HepG2 (cell line): ENCODE results near the gene CEP135.

ENCODE experiments used
- CREB1 ChIP-seq, 2 experiments: fragments of 450-650 bp in 1 of 2; IDR thresholded peaks; 2 replicates each; pipeline ENCODE4 v1.6.1; 2016 to 2017; ENCODE audit warnings: control low read depth in 1 of 2, mild to moderate bottlenecking in 1 of 2, missing compliant biosample characterization in 1 of 2, missing genetic modification characterization in 1 of 2
- ELF4 ChIP-seq: sonication (generic); formaldehyde crosslinking; IDR thresholded peaks from 2 replicates; pipeline ENCODE4 v1.5.0; 2020; ENCODE audit warnings: missing genetic modification reagents, mild to moderate bottlenecking, moderate library complexity, borderline replicate concordance
- SETDB1 ChIP-seq: sonication (generic); formaldehyde crosslinking; IDR thresholded peaks from 2 replicates; pipeline ENCODE4 v1.5.1; 2020; ENCODE audit warnings: missing genetic modification reagents, mild to moderate bottlenecking, borderline replicate concordance
- SRF ChIP-seq: IDR thresholded peaks from 2 replicates; pipeline ENCODE4 v1.6.1; 2011; ENCODE audit warnings: mild to moderate bottlenecking, low read depth, low read length, moderate library complexity
- TF ChIP-seq, protein P1 (sequence below), 2 experiments: sonication (generic) in 1 of 2; formaldehyde crosslinking in 1 of 2; IDR thresholded peaks; 2 replicates each; pipeline versions ENCODE4 v1.5.1 to v1.6.1; 2011 to 2020; ENCODE audit warnings: borderline replicate concordance in 1 of 2, low read depth in 1 of 2, low read length in 1 of 2, mild to moderate bottlenecking in 1 of 2, missing genetic modification reagents in 1 of 2, moderate library complexity in 1 of 2
- TF ChIP-seq, protein P2 (sequence below): sonication (generic); formaldehyde crosslinking; IDR thresholded peaks from 2 replicates; pipeline ENCODE4 v1.4.0; 2020; ENCODE audit warnings: low read depth, mild to moderate bottlenecking, missing genetic modification reagents
- TF ChIP-seq, protein P3 (sequence below): sonication (generic); formaldehyde crosslinking; IDR thresholded peaks from 2 replicates; pipeline ENCODE4 v1.8.0; 2022; ENCODE audit warnings: mild to moderate bottlenecking, missing genetic modification reagents; ENCODE audit not compliant: insufficient replicate concordance
- TF ChIP-seq, protein P4 (sequence below), 2 experiments: IDR thresholded peaks; 2 replicates each; pipeline ENCODE4 v1.6.1; 2011 to 2012; ENCODE audit warnings: low read length in 2 of 2, borderline replicate concordance in 1 of 2, low read depth in 1 of 2, mild to moderate bottlenecking in 1 of 2, moderate library complexity in 1 of 2

DNA sequence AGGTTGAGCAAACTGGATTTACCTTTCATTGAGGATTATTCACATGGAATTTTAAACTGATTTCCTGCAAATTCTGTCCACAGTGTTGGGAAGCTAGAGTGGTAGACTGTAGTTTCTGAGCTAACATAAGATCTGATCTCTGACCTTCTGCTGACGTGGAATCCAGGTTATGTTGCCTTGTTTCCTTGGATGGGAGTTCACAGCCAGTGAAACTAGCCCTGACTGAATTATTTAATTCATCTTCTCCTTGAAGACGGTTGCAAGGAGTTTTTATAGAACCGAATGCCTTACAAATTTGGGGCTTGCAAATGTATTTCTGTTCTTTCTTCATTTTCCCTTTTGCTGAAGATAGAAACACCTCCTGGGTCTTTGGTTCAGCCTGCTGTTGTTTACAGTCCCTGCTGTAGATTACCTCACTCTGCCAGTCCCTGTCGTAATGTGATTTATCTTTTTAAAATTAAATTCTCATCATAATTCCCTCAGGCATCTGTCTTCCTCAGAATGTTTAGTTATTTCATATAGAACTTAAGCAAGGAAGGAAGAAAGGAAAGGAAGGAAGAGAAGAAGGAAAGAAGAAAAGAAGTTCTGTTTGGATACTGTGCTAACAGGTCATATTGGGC lies 113.9 kb downstream of the CEP135 start:
- TF ChIP-seq, protein P1, sequence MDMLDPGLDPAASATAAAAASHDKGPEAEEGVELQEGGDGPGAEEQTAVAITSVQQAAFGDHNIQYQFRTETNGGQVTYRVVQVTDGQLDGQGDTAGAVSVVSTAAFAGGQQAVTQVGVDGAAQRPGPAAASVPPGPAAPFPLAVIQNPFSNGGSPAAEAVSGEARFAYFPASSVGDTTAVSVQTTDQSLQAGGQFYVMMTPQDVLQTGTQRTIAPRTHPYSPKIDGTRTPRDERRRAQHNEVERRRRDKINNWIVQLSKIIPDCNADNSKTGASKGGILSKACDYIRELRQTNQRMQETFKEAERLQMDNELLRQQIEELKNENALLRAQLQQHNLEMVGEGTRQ (IDR thresholded peaks at IDR 0.05; ENCODE audit: low read depth, low read length), result no peak
- TF ChIP-seq, protein P1 (CRISPR knock-in tag; IDR thresholded peaks at IDR 0.05; ENCODE audit: borderline replicate concordance), result no peak
- TF ChIP-seq, protein P2, sequence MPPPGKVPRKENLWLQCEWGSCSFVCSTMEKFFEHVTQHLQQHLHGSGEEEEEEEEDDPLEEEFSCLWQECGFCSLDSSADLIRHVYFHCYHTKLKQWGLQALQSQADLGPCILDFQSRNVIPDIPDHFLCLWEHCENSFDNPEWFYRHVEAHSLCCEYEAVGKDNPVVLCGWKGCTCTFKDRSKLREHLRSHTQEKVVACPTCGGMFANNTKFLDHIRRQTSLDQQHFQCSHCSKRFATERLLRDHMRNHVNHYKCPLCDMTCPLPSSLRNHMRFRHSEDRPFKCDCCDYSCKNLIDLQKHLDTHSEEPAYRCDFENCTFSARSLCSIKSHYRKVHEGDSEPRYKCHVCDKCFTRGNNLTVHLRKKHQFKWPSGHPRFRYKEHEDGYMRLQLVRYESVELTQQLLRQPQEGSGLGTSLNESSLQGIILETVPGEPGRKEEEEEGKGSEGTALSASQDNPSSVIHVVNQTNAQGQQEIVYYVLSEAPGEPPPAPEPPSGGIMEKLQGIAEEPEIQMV, result no peak
- TF ChIP-seq, protein P3, sequence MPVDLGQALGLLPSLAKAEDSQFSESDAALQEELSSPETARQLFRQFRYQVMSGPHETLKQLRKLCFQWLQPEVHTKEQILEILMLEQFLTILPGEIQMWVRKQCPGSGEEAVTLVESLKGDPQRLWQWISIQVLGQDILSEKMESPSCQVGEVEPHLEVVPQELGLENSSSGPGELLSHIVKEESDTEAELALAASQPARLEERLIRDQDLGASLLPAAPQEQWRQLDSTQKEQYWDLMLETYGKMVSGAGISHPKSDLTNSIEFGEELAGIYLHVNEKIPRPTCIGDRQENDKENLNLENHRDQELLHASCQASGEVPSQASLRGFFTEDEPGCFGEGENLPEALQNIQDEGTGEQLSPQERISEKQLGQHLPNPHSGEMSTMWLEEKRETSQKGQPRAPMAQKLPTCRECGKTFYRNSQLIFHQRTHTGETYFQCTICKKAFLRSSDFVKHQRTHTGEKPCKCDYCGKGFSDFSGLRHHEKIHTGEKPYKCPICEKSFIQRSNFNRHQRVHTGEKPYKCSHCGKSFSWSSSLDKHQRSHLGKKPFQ, result no peak
- TF ChIP-seq CREB1 (IDR thresholded peaks at IDR 0.05) (no peak), CREB1 (CRISPR knock-in tag; IDR thresholded peaks at IDR 0.05) (no peak; the same call in 1 of the 2 replicates), SETDB1 (CRISPR knock-in tag) (no peak), SRF (no peak), ELF4 (no peak)
- TF ChIP-seq, protein P4, sequence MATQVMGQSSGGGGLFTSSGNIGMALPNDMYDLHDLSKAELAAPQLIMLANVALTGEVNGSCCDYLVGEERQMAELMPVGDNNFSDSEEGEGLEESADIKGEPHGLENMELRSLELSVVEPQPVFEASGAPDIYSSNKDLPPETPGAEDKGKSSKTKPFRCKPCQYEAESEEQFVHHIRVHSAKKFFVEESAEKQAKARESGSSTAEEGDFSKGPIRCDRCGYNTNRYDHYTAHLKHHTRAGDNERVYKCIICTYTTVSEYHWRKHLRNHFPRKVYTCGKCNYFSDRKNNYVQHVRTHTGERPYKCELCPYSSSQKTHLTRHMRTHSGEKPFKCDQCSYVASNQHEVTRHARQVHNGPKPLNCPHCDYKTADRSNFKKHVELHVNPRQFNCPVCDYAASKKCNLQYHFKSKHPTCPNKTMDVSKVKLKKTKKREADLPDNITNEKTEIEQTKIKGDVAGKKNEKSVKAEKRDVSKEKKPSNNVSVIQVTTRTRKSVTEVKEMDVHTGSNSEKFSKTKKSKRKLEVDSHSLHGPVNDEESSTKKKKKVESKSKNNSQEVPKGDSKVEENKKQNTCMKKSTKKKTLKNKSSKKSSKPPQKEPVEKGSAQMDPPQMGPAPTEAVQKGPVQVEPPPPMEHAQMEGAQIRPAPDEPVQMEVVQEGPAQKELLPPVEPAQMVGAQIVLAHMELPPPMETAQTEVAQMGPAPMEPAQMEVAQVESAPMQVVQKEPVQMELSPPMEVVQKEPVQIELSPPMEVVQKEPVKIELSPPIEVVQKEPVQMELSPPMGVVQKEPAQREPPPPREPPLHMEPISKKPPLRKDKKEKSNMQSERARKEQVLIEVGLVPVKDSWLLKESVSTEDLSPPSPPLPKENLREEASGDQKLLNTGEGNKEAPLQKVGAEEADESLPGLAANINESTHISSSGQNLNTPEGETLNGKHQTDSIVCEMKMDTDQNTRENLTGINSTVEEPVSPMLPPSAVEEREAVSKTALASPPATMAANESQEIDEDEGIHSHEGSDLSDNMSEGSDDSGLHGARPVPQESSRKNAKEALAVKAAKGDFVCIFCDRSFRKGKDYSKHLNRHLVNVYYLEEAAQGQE (IDR thresholded peaks at IDR 0.05; ENCODE audit: borderline replicate concordance in 1 of 2, low read depth in 1 of 2, low read length in 2 of 2), result no peak
